GM18526 (cell line): Measurements from ENCODE around the gene HOXB1.

Experiments
- POLR2A ChIP-seq: IDR thresholded peaks from 3 replicates; pipeline ENCODE4 v1.6.1; 2011; ENCODE audit not compliant: insufficient read length; ENCODE audit errors: extremely low read depth

The HOXB1 gene

GRCh38 chr17:48510381-48510760 is 20.4 kb downstream of the HOXB1 start:
- no peak for TF ChIP-seq POLR2A

DNA sequence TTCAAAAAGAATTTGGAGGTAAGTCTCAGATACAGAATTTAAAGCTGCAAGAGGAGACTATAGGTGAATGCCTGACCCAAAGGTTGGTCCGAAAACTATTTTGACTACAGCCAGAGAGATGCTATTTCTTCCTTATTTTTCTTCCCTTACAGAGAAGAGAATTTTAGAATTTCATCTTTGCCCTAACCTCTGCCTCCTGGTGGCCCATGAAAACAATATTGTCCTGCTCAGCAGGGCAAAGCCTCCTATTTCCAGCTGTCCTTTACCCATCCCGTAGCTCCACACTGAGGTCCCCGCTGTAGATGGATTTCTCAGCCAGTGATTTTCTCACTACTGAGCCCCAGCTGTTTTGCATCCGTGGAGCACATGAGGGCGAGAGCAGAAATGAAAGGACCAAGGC is 24.6 kb downstream of the HOXB1 start:
- no peak for TF ChIP-seq POLR2A

DNA sequence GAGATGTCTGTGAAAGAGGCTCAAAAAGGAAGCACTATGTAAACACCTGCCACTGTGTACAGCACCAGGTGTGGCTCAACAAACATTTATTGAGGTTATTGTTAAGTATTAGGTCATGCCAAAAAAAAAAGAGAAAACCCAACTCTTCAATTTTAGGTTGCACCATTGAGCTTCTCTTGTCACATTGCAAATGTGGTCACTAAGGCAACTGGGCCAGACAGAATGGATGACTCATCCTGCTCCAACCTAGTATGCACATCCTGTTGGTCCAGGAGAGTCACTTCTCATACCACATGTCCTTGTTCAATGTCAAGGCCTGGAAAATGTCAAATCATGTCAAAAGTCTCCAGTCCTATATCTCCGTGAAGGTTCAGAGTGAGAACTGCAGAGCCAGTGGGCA is 25.0 kb downstream of the HOXB1 start:
- TF ChIP-seq POLR2A = no peak

DNA sequence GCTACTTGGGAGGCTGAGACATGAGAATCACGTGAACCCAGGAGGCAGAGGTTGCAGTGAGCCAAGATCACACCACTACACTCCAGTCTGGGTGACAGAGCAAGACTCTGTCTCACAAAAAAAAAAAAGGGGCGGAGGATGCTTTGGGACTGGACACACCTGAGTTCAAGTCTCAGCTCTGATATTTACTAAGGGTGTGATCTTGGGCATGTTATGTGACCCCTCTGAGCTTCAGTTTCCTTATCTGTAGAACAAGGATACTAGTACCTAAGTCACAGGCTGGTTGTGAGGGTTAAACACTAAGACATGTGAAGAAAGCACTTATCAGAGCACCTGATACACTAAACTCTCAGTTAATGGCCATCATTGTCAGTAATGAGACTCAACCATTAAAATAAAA is 25.9 kb downstream of the HOXB1 start:
- no peak for TF ChIP-seq POLR2A

DNA sequence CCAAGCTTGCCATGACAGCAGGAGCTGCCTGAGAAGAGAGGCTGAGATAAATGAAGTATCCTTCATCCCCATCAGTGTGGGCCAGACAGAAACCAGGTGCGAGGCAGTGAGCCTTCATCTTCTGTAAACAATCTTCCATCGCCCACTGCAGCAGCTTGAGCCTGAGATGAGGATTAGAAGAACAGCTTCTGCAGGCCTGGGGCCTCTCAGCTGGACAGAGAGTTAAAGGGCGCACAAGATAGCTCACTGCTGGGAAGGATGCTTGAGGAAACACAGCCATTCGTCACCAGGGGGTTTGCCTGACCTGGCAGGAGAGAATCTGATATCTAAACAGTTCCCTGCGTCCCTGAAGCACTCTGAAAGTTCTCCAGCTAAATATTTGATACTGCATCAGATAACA is 27.1 kb downstream of the HOXB1 start:
- TF ChIP-seq POLR2A = no peak

- no peak for TF ChIP-seq POLR2A
Observed at GRCh38 chr17:48502901-48503300, 27.9 kb downstream of the HOXB1 start.

DNA sequence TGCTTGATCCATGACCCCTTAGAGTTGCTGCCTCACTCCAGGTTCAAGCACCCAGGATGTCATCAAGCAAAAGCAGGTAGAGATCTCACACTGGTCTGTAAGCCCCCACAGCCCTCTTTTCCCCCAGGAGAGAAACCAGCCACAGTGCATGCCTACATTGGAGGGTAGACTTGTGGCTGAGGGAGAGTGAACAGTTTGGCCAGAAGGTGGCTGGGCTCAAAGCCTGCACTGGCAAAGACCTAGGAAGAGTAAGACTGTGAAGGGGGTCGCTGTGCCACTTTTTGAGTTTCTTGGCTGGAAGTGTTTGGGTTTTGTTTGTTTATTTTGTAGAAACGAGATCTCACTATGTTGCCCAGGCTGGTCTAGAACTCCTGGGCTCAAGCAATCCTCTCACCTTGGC is 28.5 kb downstream of the HOXB1 start:
- no peak for TF ChIP-seq POLR2A

GRCh38 chr17:48500435-48501426 is 30.1 kb downstream of the HOXB1 start:
- TF ChIP-seq POLR2A = no peak

DNA sequence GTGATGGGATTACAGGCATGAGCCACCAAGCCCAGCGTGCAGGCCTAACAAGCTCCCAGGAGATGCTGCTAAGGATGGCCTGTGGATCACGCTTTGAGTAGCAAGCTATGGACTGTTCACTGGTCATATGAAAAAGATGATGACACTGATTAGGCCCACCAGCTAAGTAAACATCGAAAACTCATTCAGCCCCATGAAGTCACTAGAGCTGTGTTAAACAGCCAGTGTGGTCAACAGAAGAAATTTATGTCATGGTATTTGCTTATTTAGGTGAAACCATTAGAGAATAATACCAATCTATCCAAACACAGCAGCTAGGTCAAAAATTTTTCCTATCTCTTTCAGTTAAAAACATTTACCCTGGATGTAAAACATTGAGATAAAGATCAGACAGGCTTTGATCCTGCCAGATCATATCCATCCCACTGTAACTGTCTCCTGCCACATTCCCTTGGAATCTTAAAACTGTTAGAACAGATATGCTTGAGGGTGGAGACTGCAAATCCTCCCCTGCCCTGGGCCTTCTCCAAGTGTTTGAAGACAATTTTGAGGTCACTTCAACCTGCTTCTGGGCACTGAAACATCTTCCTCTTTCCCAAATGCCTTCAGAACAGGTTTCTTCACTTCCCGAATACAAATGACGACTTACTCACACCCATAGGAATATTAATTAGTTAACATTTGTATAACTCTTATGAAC is 30.9 kb downstream of the HOXB1 start:
- no peak for TF ChIP-seq POLR2A

- no peak for TF ChIP-seq POLR2A
Observed at GRCh38 chr17:48499248-48499647, 31.6 kb downstream of the HOXB1 start.

- no peak for TF ChIP-seq POLR2A
Observed at GRCh38 chr17:48498164-48498850, 32.5 kb downstream of the HOXB1 start.

GRCh38 chr17:48497103-48497502 is 33.7 kb downstream of the HOXB1 start:
- TF ChIP-seq POLR2A = no peak

DNA sequence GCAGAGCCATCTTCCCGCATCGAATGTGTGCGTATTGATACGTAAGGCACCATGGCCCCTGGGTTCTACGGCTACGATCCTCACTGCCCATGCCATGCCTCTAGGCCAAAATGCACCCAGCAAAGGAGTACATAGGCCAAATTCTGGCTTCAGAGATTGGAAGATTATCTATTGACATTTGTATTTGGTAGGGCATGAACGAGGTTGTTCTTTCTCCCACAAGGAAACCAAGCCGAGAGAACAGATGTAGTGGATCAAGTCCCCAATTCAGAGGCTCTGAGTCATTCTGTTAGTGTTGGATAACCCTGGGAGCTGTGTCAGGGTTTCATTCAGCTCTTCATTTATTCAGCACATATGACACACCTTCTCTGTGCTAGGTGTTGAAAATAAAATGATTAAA is 36.5 kb downstream of the HOXB1 start:
- no peak for TF ChIP-seq POLR2A

DNA sequence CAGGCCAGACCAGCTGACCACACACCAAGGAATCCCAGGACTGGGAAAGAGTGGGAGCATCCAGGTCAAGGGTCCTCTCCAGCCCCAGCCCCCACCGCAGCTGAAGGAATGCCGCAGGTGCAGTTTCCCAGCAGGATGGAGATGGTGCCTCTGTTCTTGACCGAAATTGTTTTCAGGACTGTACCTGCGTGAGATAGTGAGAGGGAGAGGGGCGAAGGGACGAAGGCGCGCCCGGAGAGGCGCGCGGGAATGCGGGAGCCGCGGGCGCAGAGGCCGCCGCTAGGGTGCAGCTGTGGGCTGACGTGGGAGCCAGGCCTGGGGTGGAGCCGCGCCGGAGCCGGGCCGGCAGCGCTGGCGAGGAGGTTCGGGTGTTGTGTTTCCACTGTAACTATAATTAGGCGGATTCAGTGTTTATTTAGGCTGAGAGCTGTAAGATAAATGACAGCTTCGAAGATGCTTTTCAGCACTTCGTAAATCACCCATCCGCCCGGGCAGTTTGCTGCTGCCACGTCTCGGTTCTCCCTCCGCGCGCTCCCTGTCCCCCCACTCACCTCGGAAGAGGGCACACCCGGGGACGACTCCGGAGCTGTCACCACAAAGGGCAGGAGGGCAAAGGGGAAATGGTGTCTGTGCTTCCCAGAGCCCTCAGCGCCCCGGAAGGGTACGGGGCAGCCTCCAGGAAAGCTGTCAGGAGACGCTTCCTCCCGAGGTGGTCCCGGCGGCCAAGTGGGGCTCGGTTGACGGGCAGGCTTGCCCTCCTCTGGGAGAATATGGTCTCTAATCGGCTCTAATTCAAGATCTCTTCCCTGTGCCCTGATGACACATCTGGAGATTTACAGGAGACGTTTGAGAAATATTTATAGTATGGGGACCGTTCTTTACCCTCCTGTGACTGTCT is 38.2 kb downstream of the HOXB1 start:
- TF ChIP-seq POLR2A = peak; percentile 31
